ENCODE results near the gene PRPF40B.

DNA sequence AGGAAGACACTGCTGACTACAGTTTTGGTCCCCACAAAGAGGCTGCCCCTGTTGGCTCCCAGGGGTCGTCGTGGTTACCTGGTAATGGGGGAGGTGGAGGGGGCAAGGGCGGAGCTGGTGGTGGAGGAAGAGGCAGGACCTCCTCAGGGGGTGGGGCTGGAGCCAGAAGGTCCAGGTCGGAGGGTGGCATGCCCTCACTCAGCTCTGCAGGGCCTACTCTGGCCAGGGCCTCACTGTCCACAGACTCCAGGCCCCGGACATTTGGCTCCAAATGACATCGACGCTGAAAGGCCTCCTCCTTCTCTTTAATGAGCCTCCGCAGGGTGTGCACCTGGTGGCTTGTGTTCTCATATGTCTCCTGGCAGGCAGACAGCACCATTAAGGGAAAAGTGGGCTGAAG, 28.5 kb downstream of the PRPF40B start:
- no peak for TF ChIP-seq POLR2A (IDR thresholded peaks at IDR 0.05; ENCODE audit: extremely low read depth, insufficient read length)
- TF ChIP-seq, protein P1, sequence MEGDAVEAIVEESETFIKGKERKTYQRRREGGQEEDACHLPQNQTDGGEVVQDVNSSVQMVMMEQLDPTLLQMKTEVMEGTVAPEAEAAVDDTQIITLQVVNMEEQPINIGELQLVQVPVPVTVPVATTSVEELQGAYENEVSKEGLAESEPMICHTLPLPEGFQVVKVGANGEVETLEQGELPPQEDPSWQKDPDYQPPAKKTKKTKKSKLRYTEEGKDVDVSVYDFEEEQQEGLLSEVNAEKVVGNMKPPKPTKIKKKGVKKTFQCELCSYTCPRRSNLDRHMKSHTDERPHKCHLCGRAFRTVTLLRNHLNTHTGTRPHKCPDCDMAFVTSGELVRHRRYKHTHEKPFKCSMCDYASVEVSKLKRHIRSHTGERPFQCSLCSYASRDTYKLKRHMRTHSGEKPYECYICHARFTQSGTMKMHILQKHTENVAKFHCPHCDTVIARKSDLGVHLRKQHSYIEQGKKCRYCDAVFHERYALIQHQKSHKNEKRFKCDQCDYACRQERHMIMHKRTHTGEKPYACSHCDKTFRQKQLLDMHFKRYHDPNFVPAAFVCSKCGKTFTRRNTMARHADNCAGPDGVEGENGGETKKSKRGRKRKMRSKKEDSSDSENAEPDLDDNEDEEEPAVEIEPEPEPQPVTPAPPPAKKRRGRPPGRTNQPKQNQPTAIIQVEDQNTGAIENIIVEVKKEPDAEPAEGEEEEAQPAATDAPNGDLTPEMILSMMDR (IDR thresholded peaks at IDR 0.05; ENCODE audit: low read depth, low read length) = no peak
- no peak for TF ChIP-seq MYC (IDR thresholded peaks at IDR 0.05; ENCODE audit: low read depth, low read length)
- TF ChIP-seq, protein P2, sequence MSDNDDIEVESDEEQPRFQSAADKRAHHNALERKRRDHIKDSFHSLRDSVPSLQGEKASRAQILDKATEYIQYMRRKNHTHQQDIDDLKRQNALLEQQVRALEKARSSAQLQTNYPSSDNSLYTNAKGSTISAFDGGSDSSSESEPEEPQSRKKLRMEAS (IDR thresholded peaks at IDR 0.05; ENCODE audit: low read depth, low read length) = no peak
